Hepatocyte (in vitro differentiated cells): ENCODE data around the gene MTX1.

Experiments used
- EZH2phosphoT487 ChIP-seq: fragments of 200-600 bp; sonication (generic); IDR thresholded peaks from one replicate; pipeline ENCODE4 v1.6.1; 2018; ENCODE audit warnings: antibody characterized with exemption, mild to moderate bottlenecking, low read depth, moderate library complexity; ENCODE audit not compliant: unreplicated experiment, severe bottlenecking
- TF ChIP-seq, protein P1 (sequence below): fragments of 200-600 bp; sonication (generic); IDR thresholded peaks from 2 replicates; pipeline ENCODE4 v1.5.1; 2016; ENCODE audit warnings: antibody characterized with exemption, mild to moderate bottlenecking; ENCODE audit not compliant: poor library complexity

DNA sequence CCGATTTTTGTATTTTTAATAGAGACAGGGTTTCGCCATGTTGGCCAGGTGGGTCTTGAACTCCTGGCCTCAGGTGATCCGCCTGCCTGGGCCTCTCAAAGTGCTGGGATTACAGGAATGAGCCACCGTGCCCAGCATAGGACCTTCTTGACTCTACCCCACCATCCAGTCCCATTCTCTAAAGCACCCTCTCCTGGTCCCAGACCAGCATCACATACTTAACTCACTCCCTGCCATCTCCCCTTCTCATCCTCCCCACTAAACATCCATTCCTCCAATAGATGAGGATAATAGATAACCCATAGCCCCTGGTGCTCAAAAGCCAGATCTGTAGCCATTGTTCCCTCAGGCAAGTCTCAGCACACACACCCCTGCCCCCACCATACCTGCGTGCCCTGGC lies 44.7 kb downstream of the MTX1 start:
- TF ChIP-seq, protein P1, sequence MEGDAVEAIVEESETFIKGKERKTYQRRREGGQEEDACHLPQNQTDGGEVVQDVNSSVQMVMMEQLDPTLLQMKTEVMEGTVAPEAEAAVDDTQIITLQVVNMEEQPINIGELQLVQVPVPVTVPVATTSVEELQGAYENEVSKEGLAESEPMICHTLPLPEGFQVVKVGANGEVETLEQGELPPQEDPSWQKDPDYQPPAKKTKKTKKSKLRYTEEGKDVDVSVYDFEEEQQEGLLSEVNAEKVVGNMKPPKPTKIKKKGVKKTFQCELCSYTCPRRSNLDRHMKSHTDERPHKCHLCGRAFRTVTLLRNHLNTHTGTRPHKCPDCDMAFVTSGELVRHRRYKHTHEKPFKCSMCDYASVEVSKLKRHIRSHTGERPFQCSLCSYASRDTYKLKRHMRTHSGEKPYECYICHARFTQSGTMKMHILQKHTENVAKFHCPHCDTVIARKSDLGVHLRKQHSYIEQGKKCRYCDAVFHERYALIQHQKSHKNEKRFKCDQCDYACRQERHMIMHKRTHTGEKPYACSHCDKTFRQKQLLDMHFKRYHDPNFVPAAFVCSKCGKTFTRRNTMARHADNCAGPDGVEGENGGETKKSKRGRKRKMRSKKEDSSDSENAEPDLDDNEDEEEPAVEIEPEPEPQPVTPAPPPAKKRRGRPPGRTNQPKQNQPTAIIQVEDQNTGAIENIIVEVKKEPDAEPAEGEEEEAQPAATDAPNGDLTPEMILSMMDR, result no peak
- TF ChIP-seq EZH2phosphoT487, result no peak
